SU-DHL-6 (cell line): ENCODE data around the gene ZC3H12D.

Source experiments
- EZH2phosphoT487 ChIP-seq: fragments of 200-600 bp; sonication (generic), shearing (Covaris generic); conservative IDR thresholded peaks from 2 replicates; pipeline ENCODE4 v1.6.1; 2018; ENCODE audit warnings: mild to moderate bottlenecking, antibody characterized with exemption, low read length, moderate library complexity, mixed read lengths
- TF ChIP-seq, protein P1 (sequence below): fragments of 200-600 bp; sonication (generic); IDR thresholded peaks from one replicate; pipeline ENCODE4 v1.5.1; 2017; ENCODE audit warnings: antibody characterized with exemption, mild to moderate bottlenecking, low read length, moderate library complexity; ENCODE audit not compliant: insufficient read depth, poor library complexity, severe bottlenecking

DNA sequence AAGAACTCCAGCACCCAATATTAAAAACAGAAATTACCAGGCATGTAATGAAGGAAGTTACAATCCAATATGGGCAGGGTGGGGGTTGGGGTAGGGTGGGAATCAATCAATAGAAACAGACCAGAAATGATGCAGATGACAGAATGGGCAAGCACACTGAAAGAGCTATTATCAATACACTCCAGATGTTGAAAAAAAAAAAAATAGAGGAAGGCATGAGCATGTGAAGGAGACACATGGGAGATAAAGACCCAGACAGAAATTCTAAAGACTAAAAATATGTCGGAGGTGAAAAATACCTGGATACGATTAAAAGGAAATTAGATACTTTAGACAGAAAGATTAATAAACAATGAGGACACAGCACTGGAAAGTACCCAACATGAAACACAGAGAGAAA, 19.1 kb upstream of the ZC3H12D start:
- TF ChIP-seq, protein P1, sequence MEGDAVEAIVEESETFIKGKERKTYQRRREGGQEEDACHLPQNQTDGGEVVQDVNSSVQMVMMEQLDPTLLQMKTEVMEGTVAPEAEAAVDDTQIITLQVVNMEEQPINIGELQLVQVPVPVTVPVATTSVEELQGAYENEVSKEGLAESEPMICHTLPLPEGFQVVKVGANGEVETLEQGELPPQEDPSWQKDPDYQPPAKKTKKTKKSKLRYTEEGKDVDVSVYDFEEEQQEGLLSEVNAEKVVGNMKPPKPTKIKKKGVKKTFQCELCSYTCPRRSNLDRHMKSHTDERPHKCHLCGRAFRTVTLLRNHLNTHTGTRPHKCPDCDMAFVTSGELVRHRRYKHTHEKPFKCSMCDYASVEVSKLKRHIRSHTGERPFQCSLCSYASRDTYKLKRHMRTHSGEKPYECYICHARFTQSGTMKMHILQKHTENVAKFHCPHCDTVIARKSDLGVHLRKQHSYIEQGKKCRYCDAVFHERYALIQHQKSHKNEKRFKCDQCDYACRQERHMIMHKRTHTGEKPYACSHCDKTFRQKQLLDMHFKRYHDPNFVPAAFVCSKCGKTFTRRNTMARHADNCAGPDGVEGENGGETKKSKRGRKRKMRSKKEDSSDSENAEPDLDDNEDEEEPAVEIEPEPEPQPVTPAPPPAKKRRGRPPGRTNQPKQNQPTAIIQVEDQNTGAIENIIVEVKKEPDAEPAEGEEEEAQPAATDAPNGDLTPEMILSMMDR, result no peak
- no peak for TF ChIP-seq EZH2phosphoT487
